AG10803 (cell line): Measurements from ENCODE around the gene RPS18.
"Not testable (repeated sequence)": the region's sequence is repeated elsewhere in the genome, so short reads cannot be mapped to it uniquely, and the experiment has no call there.

Experiments
- DNase-seq: peaks from one replicate; pipeline ENCODE4 v3.0.0; 2010; ENCODE audit warnings: low read depth
- H3K4me3 ChIP-seq: 2 replicates; pipeline ENCODE4 v1.5.1; 2011; ENCODE audit warnings: mild to moderate bottlenecking, low read length, control low read depth
- CTCF ChIP-seq: conservative IDR thresholded peaks from 2 replicates; pipeline ENCODE4 v1.5.1; 2011; ENCODE audit warnings: mild to moderate bottlenecking, low read length, control low read depth, inconsistent platforms

The RPS18 gene

GRCh38 chr6:33251395-33252012, 20.4 kb upstream of the RPS18 start:
- DNase-seq = peak; percentile 12
- no peak overlapping the region for H3K4me3 ChIP-seq
- no peak for TF ChIP-seq CTCF

- no peak overlapping the region for H3K4me3 ChIP-seq
- DNase-seq = peak; percentile 53
- TF ChIP-seq CTCF = no peak
These were observed 19.1 kb upstream of the RPS18 start for GRCh38 chr6:33252759-33253158.

GRCh38 chr6:33254591-33254990, 17.3 kb upstream of the RPS18 start:
- no peak for DNase-seq
- no peak overlapping the region for H3K4me3 ChIP-seq
- no peak for TF ChIP-seq CTCF

GRCh38 chr6:33259032-33259431, 12.8 kb upstream of the RPS18 start:
- H3K4me3 ChIP-seq = no peak overlapping the region
- no peak for TF ChIP-seq CTCF
- DNase-seq = no peak

- H3K4me3 ChIP-seq, DNase-seq: not testable (repeated sequence)
These were observed 9.4 kb upstream of the RPS18 start for GRCh38 chr6:33262490-33262889.

GRCh38 chr6:33264015-33264414, 7.9 kb upstream of the RPS18 start:
- TF ChIP-seq CTCF = no peak
- H3K4me3 ChIP-seq = no peak overlapping the region
- DNase-seq = no peak

- peak; percentile 20 for DNase-seq
- TF ChIP-seq CTCF = no peak; the same call in 1 of the 2 replicates
These were observed 783 bp upstream of the RPS18 start for GRCh38 chr6:33271117-33271467.

More at GRCh38 chr6:33271117-33271467, 783 bp upstream of the RPS18 start:
- peak overlapping the region; percentile 96 for H3K4me3 ChIP-seq
